Common myeloid progenitor, CD34-positive (primary cell): ENCODE measurements around the gene YBX2.

ENCODE experiments used
- CTCF ChIA-PET: fragments of 350-600 bp; sonication (Branson Sonifier 250); formaldehyde crosslinking; loops from one replicate; lab custom pipeline; 2021; ENCODE audit warnings: antibody characterized with exemption; lab: Charles Lee
- POLR2A ChIA-PET: fragments of 350-600 bp; sonication (Branson Sonifier 250); formaldehyde crosslinking; loops from one replicate; lab custom pipeline; 2021; ENCODE audit warnings: antibody characterized with exemption; lab: Charles Lee
- DNase-seq, 3 donors: peaks; one replicate each; pipeline versions ENCODE4 v3.0.0 to v3.0.0-alpha.2; 2013
- H3K27ac ChIP-seq, 2 experiments: 1 replicate in 1 of 2; 2 replicates in 1 of 2; pipeline ENCODE4 v1.7.0; 2013; ENCODE audit warnings: inconsistent platforms in 2 of 2, low read length in 2 of 2, mild to moderate bottlenecking in 2 of 2, low read depth in 1 of 2, moderate library complexity in 1 of 2; ENCODE audit not compliant: severe bottlenecking in 2 of 2, insufficient read depth in 1 of 2, poor library complexity in 1 of 2
- H3K27me3 ChIP-seq, 5 experiments: replicated peaks in 2 of 5; 1 replicate in 3 of 5; 2 replicates in 2 of 5; pipeline versions ENCODE4 v1.6.1 to v1.7.0; 2013; ENCODE audit warnings: low read length in 4 of 5, mild to moderate bottlenecking in 2 of 5, moderate library complexity in 2 of 5, inconsistent platforms in 1 of 5; ENCODE audit not compliant: insufficient read depth in 5 of 5, control insufficient read depth in 4 of 5
- H3K36me3 ChIP-seq, 4 experiments: 1 replicate in 2 of 4; 2 replicates in 2 of 4; pipeline versions ENCODE4 v1.6.1 to v1.7.0; 2013; ENCODE audit warnings: low read length in 3 of 4, control low read depth in 1 of 4, mild to moderate bottlenecking in 1 of 4; ENCODE audit not compliant: control insufficient read depth in 4 of 4, insufficient read depth in 4 of 4
- H3K4me1 ChIP-seq, 4 experiments: 1 replicate in 3 of 4; 2 replicates in 1 of 4; pipeline versions ENCODE4 v1.6.1 to v1.7.1; 2013; ENCODE audit warnings: low read length in 3 of 4, mild to moderate bottlenecking in 3 of 4, control low read depth in 1 of 4, inconsistent platforms in 1 of 4, moderate library complexity in 1 of 4; ENCODE audit not compliant: control insufficient read depth in 4 of 4, insufficient read depth in 4 of 4; ENCODE audit errors: control extremely low read depth in 1 of 4
- H3K4me3 ChIP-seq, 7 experiments: 1 replicate in 4 of 7; 2 replicates in 3 of 7; pipeline versions ENCODE4 v1.5.1 to v1.7.0; 2013; ENCODE audit warnings: mild to moderate bottlenecking in 7 of 7, low read length in 6 of 7, moderate library complexity in 6 of 7, inconsistent platforms in 2 of 7, low read depth in 2 of 7, control low read depth in 1 of 7; ENCODE audit not compliant: insufficient read depth in 4 of 7, control insufficient read depth in 1 of 7; ENCODE audit errors: extremely low read depth in 1 of 7
- H3K9me3 ChIP-seq, 5 experiments: 1 replicate in 4 of 5; 2 replicates in 1 of 5; pipeline versions ENCODE4 v1.6.1 to v1.7.1; 2013; ENCODE audit warnings: low read length in 4 of 5, mild to moderate bottlenecking in 2 of 5, inconsistent platforms in 1 of 5, low read depth in 1 of 5, moderate library complexity in 1 of 5; ENCODE audit not compliant: control insufficient read depth in 4 of 5, insufficient read depth in 2 of 5; ENCODE audit errors: control extremely low read depth in 1 of 5
- WGBS: methylation state at CpG from one replicate; pipeline ENCODE4 v1.1.5; 2013; ENCODE audit not compliant: insufficient coverage; 5-methylcytosine and 5-hydroxymethylcytosine counted together

Gene YBX2

GRCh38 chr17:7285679-7286078 lies 8.8 kb downstream of the YBX2 start:
- H3K27ac ChIP-seq, result no peak overlapping the region
- no peaks in the 10 kb centered on the region for H3K9me3 ChIP-seq
- 94% methylated on average over 12 of the region's 12 CpGs for WGBS
- H3K4me1 ChIP-seq, result peaks cover 0 to 42% (median 38%) of the 10 kb centered on the region in 4 experiments
- peaks cover 0 to 2% (median 0%) of the 10 kb centered on the region in 5 experiments for H3K27me3 ChIP-seq
- H3K4me3 ChIP-seq, result no peak overlapping the region
- POLR2A ChIA-PET, result no interaction called here
- CTCF ChIA-PET, result interaction anchor here (1.8 to 6.5 kb wide), 4 partner anchors 6 to 63 kb away, joined by 5 to 46 read pairs (median 26); no protein-coding TSS in a partner anchor
- DNase-seq, result no peak
- H3K36me3 ChIP-seq, result peaks cover 0 to 5% (median 0%) of the 10 kb centered on the region in 4 experiments

GRCh38 chr17:7284911-7285310 lies 9.5 kb downstream of the YBX2 start:
- DNase-seq, result no peak
- WGBS, result 95% methylated on average over 9 of the region's 16 CpGs
- Histone ChIP-seq H3K9me3 (no peaks in the 10 kb centered on the region), H3K4me3 (no peak overlapping the region), H3K4me1 (peaks cover 0 to 47% (median 41%) of the 10 kb centered on the region in 4 experiments), H3K27ac (no peak overlapping the region), H3K36me3 (peaks cover 0 to 5% (median 0%) of the 10 kb centered on the region in 4 experiments), H3K27me3 (no peaks in the 10 kb centered on the region)
- CTCF ChIA-PET, result interaction anchor here (1.0 to 6.5 kb wide), 6 partner anchors 7 to 62 kb away, joined by 3 to 46 read pairs (median 6); partner anchors contain the start of gene ACAP1
- POLR2A ChIA-PET, result no interaction called here

- POLR2A ChIA-PET, result no interaction called here
- peaks cover 0 to 47% (median 41%) of the 10 kb centered on the region in 4 experiments for H3K4me1 ChIP-seq
- no peaks in the 10 kb centered on the region for H3K27me3 ChIP-seq
- CTCF ChIA-PET, result interaction anchor here (0.8 to 6.5 kb wide), 6 partner anchors 8 to 53 kb away, joined by 3 to 65 read pairs (median 24); partner anchors contain the start of gene ACAP1
- 80% methylated on average over 9 of the region's 18 CpGs for WGBS
- H3K4me3 ChIP-seq, result no peak overlapping the region
- DNase-seq, result peak in 1 of 3 donors; percentile 20
- peaks cover 0 to 5% (median 0%) of the 10 kb centered on the region in 4 experiments for H3K36me3 ChIP-seq
- H3K9me3 ChIP-seq, result no peaks in the 10 kb centered on the region
- H3K27ac ChIP-seq, result no peak overlapping the region
Observed at GRCh38 chr17:7283471-7284216, 10.8 kb downstream of the YBX2 start.

GRCh38 chr17:7282752-7283321 lies 11.6 kb downstream of the YBX2 start:
- CTCF ChIA-PET, result interaction anchor here (0.8 to 6.5 kb wide), 5 partner anchors 9 to 54 kb away, joined by 3 to 65 read pairs (median 3); no protein-coding TSS in a partner anchor
- POLR2A ChIA-PET, result no interaction called here
- no peaks in the 10 kb centered on the region for H3K9me3 ChIP-seq
- H3K4me1 ChIP-seq, result peaks cover 0 to 47% (median 41%) of the 10 kb centered on the region in 4 experiments
- no peak overlapping the region for H3K27ac ChIP-seq
- DNase-seq, result peak in 2 of 3 donors; percentile 66 to 78
- H3K4me3 ChIP-seq, result peak overlapping the region in 4 of 7 experiments; percentile 62 to 73 (median 68)
- WGBS, result 59% methylated on average over 5 of the region's 6 CpGs
- no peaks in the 10 kb centered on the region for H3K27me3 ChIP-seq
- peaks cover 0 to 5% (median 0%) of the 10 kb centered on the region in 4 experiments for H3K36me3 ChIP-seq

DNA sequence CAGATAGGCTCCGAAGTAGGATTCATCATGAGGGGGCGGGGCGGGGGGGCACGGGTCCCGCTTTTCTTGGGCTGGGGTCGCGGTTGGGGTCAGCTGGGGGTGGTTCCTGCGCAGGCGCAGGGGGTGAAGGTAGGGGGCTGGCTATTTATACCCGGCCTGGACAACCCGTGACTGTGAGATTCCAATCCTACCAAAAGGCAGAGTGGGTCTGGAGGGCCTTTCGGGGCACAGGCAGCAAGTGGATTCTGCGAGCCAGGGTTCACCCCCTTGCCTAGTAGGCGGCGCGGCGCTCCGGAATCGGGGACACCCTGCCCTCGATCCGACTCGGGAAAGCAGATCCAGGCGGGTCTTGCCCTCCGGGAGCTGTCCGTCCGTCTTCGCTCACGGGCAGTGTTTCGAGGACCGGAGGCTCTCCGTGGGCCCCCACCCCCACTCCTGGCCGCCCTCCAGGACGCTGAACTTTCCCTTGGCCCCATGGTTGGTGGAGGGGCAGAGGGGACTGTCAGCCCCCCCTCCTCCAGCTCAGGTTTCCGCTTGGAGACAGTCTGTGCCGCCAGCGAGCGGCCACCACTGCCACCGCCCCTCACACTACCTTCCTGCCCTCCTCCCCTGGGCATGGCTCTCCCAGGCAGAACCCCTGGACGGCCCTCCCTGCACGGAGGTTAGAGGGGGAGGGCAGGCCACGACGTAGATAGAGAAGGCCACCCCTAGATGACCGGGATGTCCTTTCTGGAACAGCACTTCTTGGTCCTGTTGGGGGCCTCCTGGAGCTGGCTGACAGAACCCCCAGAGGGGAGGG lies 12.3 kb downstream of the YBX2 start:
- 1% methylated on average over 29 of the region's 43 CpGs for WGBS
- peak overlapping the region in 6 of 7 experiments; percentile 9 to 73 (median 63) for H3K4me3 ChIP-seq

GRCh38 chr17:7281074-7281952 lies 13.1 kb downstream of the YBX2 start, which contains the start of gene SLC2A4:
SLC2A4 (plus strand) TSS chr17:7281718; CDS start chr17:7281935, 217 bp downstream.
- POLR2A ChIA-PET, result interaction anchor here (0.6 to 0.9 kb wide), 3 partner anchors 10 to 39 kb away, joined by 3 to 5 read pairs (median 3); no protein-coding TSS in a partner anchor
- Histone ChIP-seq H3K4me1 (peaks cover 0 to 38% (median 36%) of the 10 kb centered on the region in 4 experiments), H3K36me3 (peaks cover 0 to 5% (median 0%) of the 10 kb centered on the region in 4 experiments), H3K27me3 (peaks cover 0 to 2% (median 0%) of the 10 kb centered on the region in 5 experiments), H3K27ac (no peak within 1 kb of the TSS), H3K4me3 (peak within 1 kb of the TSS; percentile 10 to 73 (median 62)), H3K9me3 (no peaks in the 10 kb centered on the region)
- 0% methylated on average over 54 of the region's 71 CpGs for WGBS
- CTCF ChIA-PET, result interaction anchor here (0.9 to 6.5 kb wide), 8 partner anchors 11 to 67 kb away, joined by 3 to 65 read pairs (median 8); partner anchors contain the start of genes ACADVL and ACAP1
- peak; percentile 85 to 86 (median 86) for DNase-seq

More for the DNA sequence above, 12.3 kb downstream of the YBX2 start:
- Histone ChIP-seq H3K36me3 (peaks cover 0 to 5% (median 0%) of the 10 kb centered on the region in 4 experiments), H3K27ac (no peak overlapping the region), H3K27me3 (no peaks in the 10 kb centered on the region), H3K9me3 (no peaks in the 10 kb centered on the region), H3K4me1 (peaks cover 0 to 45% (median 41%) of the 10 kb centered on the region in 4 experiments)
- ChIA-PET CTCF (interaction anchor here (1.0 to 6.5 kb wide), 5 partner anchors 10 to 66 kb away, joined by 3 to 65 read pairs (median 9); no protein-coding TSS in a partner anchor), POLR2A (interaction anchor here (0.6 kb wide), 1 partner anchor 9 kb away, joined by 3 read pairs; no protein-coding TSS in a partner anchor)
- DNase-seq, result peak in 2 of 3 donors; percentile 37 to 52
